ENCODE data around the gene NOTCH2.

DNA sequence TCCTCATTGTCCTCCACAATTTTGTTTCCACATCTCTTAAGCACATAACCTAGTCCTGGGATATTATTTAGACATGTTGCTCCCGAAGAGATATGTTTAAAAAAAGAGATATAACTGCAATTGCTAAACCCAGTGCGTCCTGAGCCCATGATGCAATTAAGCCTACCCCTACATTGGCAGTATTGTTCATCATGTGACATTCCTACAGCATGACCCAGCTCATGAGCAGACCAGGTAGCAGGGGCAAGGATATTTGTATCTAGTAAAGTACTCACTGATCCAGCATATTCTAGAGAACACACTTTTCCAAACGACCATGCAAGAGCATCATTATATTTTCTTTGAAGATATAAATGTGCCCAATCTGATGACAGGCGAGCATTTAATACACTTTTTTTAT lies 174.4 kb downstream of the NOTCH2 start:
- TF ChIP-seq, protein P1, sequence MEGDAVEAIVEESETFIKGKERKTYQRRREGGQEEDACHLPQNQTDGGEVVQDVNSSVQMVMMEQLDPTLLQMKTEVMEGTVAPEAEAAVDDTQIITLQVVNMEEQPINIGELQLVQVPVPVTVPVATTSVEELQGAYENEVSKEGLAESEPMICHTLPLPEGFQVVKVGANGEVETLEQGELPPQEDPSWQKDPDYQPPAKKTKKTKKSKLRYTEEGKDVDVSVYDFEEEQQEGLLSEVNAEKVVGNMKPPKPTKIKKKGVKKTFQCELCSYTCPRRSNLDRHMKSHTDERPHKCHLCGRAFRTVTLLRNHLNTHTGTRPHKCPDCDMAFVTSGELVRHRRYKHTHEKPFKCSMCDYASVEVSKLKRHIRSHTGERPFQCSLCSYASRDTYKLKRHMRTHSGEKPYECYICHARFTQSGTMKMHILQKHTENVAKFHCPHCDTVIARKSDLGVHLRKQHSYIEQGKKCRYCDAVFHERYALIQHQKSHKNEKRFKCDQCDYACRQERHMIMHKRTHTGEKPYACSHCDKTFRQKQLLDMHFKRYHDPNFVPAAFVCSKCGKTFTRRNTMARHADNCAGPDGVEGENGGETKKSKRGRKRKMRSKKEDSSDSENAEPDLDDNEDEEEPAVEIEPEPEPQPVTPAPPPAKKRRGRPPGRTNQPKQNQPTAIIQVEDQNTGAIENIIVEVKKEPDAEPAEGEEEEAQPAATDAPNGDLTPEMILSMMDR (IDR thresholded peaks at IDR 0.05) = no peak
- TF ChIP-seq POLR2A (IDR thresholded peaks at IDR 0.05) (no peak), EP300 (IDR thresholded peaks at IDR 0.05) (no peak)

Measured in ovary (tissue), 3 donors.